Cerebellar cortex (tissue), 1 donor: ENCODE results near the gene FXYD4.
A peak's percentile ranks its signal among the peaks of the same experiment; 100 is the strongest.

Source experiments
- DNase-seq: peaks from one replicate; pipeline ENCODE4 v3.0.0-alpha.2; 2015; ENCODE audit warnings: low spot score

FXYD4 gene

DNA sequence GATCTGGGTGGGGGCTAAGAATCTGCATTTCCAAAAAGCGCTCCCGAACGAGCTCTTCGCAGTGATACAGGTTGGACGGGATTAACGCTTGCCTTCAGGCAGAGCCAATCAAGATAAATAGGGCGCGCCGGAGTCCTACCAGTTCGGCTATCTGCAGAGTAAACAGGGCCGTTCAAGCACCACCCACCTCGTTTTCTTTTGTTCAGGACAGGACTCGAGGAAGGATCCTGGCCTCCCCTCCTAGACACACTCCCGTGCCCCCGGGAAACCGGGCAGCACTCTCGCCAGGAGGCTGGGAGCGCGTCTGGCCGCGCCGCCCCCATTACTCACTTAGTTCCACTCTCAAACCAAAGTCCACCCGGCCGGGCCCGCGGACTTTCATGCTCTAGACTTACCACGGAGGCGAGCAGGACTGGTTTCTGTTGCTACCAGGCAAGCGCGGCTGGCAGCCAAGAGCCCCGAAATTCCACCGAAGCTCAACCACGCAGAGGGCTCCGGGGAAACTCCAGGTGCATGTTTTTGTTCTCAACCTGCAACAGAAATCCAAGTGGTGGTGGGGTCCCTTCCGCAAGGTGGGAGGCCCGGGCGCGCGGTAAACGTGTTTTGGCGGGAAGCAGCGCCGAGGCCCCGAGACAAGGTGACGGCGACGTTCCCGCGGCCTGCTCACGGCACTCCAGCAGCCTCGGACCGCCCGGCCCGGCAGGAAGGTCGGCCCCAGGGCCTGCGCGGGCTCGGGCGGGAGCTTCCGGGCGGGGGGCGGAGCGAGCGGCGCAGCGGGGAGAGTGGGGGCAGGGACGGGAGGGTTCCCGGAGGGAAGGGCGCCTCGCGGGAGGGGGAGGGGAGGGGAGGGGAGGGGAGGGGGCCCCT is 24.9 kb downstream of the FXYD4 start:
- DNase-seq, result peak; percentile 61

DNA sequence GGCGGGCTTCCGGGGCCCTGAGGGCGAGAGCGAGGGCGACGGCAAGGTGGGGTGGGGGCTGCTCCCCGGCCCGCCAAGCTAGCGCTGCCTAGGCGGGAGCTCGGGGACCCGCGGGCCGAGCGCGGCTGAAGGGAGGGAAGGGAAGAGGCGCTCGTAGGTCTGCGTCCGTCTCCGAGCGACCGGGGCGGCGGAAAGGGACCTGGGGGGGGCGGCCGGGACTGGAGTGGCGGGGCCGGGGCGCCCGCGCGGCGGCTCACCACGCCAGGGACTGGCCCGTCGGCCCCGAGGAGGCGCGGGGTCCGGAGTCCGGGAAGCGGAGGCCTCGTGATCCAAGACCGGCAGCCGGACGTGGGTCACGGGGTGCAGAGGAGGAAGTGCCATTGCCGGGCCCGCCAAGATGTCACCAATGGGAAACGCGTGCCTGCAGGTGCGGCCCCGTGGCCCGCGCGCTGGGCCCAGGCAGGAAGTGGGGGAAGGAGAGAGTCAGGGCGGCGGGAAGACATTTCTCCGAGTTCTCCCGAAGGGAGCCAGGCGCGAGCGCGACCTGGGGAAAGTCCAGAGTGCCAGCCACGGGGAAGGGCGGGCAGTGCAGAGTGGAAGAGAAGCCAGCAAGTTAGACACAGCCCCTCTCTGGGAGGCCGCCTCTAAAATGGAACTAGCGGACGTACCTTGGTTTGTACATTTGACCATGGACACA is 25.6 kb downstream of the FXYD4 start:
- peak; percentile 91 for DNase-seq

DNA sequence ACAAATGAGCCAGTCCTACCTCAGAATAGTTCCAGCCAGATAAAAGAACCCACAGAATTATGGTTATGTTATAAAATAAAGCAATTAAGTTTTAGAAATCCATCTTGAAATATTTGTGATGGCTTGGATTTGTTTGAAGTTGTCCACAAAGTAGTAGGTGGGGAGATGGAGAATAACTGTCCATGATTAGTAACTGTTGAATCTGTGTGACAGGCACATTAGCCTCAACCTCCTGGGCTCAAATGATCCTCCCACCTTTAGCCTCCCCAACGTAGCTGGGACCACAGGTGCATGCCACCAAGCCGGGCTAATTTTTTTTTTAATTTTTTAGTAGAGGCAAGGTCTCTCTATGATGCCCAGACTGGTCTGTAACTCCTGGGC is 27.5 kb downstream of the FXYD4 start:
- no peak for DNase-seq

DNA sequence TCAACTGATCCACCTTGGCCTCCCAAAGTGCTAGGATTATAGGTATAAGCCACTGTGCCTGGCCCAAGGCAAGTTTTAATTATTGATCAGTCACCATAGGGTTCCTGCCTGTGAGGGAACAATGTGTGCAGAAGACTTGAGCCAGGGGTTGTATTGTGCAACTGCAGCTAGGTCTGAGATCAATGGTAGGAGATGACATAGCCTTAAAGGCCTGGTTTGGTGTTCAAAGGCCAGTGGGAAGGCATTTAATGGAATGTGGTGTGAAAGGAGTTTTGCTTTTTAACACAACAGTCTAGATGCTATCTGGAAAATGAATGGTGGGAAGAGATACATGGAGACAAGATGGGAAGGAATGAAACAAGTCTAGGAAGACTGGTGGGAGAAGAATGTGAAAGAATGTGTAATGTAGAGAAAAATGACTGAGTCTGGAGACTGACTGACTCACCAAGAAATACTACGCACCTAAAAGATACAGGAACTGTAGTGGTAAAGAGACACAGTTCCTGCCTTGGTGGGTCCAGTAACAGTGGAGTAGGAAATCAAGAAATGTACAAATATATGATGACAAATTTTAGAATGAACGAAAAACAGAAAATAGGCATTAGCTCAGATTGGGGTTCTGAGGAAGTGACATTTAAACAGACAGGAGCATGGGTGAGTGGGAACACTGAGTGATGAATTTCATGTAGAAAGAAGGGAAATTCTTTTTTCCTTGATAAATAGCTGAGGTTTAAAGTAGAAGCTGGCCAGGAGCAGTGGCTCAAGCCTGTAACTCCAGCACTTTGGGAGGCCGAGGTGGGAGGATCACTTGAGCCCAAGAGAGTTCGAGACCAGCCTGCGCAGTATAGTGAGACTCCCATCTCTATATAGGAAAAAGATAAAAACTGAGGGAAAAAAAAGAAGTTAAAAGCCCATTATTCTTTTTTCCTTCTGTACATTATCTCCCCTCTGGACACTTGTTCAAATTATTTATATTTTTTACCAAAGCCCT is 28.2 kb downstream of the FXYD4 start:
- DNase-seq, result no peak

DNA sequence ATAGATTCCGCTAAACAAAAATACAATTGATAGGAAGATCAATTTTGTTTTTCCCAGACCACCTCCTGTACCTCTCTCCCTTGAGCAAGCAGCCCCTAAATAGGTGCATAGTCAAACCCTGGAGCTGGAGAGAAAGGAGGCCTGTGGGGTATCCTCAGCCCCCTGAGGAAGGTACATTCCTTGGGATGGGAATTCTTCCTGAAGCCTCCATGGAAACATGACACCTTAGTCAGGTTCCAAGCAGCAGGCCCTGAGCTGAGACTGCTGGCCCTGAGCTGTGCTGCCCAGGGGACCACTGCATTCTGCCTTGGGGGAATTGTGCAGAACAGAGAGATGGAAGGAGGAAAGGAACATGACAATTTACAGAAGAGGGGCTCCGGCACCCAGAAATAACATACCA is 30.2 kb downstream of the FXYD4 start:
- no peak for DNase-seq

DNA sequence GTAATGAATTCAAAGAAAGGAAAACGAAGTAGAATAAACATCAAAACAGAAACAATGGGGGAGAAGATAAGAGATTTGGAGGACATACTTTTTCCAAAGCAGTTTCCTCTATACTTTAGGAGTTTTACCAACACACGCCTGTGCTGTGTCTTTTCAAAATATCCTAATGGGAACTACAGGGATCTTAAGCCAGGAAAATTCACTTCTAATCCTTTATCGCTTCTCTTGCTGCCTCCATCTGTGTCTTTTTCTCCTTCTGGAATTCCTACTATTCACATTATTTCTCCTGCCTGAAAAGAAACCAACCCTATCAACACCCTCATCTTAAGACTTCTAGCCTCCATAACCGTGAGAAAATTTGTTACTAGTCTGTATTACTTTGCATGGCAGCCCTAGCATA is 30.7 kb downstream of the FXYD4 start:
- DNase-seq, result no peak

DNA sequence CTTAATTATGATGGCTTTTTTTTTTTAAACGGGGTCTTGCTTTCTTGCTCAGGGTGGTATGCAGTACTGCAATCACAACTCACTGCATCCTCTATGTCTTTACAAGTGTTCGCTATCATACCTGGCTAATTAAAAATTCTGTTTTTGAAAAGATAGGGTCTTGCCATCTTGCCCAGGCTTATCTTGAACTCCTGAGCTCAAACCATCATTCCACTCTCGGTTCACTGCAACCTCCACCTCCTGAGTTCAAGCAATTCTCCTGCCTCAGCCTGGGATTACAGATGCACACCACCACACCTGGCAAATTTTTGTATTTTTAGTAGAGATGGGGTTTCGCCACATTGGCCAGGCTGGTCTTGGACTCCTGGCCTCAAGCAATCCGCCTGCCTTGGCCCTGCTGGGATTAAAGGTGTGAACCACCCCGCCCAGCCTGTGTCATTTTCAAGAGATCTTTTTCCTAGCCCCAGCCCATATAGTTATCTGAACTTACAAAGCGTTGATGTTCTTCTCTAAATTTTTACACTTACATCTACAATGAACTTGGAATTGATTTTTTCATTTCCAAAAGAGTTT is 31.5 kb downstream of the FXYD4 start:
- no peak for DNase-seq

DNA sequence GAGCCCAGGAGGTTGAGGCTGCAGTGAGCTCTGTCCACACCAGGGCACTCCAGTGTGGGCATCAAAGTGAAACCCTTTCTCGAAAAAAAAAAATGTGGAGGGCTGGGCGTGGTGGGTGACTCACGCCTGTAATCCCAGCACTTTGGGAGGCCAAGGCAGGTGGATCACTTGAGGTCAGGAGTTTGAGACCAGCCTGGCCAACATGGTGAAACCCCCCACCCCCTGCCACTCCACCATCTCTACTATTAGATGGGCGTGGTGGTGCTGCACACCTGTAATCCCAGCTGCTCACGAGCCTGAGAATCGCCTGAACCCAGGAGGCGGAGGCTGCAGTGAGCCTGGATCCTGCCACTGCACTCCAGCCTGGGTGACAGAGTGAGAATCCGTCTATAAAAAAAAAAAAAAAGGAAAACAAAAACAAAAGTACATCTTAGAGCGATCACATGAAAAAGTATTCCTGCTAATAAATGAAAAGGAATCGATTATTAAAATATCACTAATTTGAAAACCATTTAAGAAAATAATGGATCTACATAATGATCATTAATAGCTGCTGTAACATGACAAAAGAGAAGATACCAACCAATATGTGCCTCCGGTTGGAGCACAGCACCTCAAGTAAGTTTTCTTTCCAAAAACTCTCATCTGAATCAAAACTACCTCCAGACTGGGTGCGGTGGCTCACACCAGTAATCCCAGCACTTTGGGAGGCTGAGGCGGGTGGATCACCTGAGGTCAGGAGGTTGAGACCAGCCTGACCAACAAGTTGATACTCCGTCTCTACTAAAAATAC is 32.7 kb downstream of the FXYD4 start:
- DNase-seq, result no peak

DNA sequence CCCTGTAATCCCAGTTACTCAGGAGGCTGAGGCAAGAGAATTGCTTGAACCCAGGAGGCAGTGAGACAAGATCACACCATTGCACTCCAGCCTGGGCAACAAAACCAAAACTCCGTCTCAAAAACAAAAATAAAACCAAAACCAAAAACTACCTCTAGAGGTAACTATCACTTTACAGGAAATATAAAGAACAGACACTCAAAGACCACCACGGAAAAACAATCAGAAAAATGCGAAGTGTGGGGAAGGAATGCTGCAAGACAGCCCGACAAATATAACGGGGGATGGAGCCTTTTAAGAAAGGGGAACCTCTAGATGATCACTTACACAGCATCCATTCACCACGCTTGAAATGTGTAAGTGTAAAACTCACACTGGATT is 33.3 kb downstream of the FXYD4 start:
- DNase-seq, result no peak

DNA sequence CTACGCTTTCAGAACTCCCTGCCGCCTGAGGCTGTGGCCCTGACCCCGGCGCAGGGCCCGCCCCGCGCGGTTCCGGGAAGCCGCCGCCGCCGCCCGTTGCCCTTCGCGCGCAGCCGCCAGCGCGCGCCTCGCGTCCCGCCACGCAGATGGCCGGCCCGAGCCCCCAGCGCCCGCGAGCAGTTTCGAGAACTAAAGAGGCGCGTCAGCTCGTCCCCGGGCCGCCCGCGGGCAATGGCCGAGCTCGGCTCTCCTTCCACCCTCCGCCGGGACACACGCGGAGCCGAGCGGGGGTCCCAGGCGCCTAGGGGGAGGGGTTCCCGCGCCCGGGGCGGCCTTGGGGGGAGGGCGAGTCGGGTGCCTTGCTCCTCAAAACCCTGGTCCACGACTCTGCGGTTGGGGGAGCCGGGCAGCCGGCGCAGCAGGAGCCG is 35.7 kb downstream of the FXYD4 start:
- no peak for DNase-seq

DNA sequence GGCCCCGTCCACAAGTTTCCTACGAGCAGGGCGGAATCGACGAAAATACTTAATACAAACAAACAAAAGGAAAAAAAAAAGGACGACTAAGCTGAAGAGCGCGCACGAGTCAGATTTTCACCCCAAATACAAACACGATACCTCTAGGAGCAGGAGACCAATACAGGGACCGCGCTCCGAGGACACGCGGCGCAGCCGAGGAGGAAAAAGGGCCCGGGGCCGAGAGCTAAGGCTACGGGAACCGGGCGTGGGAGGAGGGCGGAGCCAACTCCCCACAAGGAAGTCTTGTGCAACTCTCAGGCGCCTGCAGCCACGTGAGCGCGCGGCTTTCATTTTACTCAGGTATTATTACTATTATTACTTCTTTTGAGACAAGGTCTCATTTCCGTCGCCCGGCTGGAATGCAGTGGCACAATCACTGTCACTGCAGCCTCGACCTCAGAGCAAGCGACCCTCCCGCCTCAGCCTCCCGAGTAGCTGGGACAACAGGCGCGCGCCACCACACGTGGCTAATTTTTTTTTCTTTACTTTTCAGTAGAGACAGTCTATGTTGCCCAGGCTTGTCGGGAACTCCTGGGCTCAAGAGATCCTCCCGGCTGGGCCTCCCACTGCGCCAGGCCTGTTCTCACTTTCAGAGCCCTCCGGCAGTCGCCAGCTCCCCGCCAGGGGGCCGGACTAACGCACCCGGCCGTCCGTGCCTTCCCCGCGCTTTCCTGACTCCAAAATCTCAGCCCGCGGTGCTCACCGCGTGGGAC is 36.3 kb downstream of the FXYD4 start:
- DNase-seq, result peak; percentile 86

DNA sequence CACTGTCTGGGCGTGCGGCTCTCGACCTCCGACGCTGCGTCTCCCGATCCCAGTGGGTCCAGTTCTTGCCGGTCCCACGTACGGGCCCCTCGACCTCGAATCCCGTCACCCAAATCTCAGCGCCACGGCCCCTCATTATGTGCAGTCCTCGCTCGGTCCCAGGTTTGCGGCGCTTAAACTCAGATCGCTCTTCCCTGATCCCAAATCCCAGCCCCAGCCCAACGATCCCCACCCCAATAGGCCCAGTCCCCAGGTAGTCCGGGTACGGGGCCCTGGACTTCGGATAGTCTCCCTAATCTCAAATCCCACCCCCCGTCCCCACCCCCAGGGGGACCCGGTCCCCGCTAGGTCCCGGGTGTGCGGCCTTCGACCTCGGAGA is 36.9 kb downstream of the FXYD4 start:
- no peak for DNase-seq

DNA sequence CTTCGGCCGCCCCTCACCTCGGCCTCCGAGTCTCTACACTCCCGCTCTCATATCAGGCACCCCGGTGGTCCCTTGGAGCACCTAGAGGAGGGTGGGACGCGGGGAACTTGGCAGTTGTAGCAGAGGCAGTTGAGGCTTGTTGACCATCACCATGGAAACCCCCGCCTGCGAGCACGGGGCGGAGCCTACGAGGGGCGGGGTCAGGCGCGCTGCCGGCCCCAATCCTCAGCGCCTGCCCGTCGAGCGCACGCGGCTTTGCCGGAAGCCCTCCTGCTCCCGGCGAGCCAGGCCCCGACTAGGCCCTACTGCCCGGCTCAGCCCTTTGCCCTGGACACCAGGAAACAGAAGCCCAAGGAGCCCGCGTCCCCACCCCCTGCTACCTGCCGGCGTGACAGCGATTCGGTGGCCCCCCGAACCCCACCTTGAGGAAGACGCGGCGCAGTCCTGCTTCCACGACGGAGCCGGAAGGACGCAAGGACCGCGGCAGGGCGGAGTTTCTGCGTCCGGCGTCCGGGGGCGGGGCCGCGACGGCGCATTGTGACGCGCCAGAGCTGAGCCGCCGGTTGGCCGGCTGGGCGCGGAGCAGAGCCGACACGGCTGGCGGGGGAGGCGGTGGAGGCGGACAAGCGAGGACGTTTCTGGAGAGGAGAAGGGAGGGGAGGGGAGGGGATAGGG is 37.4 kb downstream of the FXYD4 start, which contains the start of gene HNRNPF:
Gene HNRNPF, minus strand, starts transcription at position 477 of the 675 bp plus-strand sequence. CDS start 21,302 bp downstream, outside the sequence.
- peak; percentile 94 for DNase-seq

DNA sequence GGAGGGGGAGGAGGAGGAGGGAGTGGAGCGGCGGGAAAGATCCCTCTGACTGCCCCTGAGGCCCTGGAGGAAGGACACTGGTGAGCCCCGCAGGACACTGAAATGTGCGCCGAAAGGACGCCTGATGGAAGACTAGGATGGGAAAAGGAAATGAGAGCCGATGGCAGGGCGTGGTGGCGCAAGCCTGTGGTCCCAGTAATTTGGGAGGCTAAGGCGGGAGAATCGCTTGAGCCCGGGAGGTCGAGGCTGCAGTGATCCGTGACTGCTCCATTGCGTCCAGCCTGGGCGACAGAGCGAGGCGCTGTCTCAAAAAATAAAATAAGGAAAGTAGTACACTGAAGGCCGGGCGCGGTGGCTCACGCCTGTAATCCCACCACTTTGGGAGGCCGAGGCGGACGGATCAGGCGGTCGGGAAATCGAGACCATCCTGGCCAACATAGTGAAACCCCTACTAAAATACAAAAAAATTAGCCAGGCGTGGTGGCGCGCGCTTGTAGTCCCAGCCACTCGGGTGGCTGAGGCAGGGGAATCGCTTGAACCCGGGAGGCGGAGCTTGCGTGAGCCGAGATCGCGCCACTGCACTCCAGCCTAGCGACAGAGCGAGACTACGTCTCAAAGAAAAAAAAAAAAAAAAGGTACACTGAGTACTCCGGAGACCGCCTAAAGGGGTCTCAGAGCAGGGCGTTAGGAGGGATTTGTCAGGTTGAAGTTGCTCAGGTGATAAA is 38.1 kb downstream of the FXYD4 start:
- DNase-seq, result no peak

DNA sequence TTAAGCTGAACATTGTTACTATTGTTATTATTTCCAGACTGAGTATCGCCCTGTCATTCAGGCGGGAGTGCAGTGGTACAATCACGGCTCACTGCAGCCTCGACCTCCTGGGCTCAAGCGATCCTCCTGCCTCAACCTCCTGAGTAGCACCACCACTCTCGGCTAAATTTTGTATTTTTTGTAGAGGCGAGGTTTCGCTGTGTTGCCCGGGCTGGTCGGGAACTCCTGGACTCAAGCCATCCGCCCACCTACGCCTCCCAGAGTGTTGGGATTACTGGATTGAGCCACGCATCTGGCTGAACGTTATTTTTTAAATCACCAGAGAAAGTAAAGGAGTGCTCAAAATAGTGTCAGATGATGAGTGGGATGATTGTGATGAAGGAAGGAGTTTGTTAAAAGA is 38.9 kb downstream of the FXYD4 start:
- DNase-seq, result no peak

DNA sequence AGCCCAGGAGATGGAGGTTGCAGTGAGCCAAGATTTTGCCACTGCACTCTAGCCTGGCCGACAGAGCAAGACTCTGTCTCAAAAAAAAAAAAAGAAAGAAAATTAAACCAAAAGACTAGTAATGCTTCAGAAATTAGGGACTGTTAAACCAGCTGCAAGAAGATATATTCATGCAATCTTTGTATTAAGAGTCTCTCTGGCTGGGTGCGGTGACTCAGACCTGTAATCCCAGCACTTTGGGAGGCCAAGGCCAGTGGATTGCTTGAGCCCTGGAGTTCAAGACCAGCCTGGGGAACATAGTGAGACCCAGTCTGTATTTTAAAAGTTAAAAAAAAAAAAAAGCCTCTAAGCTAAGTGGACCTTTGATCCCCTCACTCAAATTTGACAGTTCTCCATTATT is 40.1 kb downstream of the FXYD4 start:
- DNase-seq, result no peak

DNA sequence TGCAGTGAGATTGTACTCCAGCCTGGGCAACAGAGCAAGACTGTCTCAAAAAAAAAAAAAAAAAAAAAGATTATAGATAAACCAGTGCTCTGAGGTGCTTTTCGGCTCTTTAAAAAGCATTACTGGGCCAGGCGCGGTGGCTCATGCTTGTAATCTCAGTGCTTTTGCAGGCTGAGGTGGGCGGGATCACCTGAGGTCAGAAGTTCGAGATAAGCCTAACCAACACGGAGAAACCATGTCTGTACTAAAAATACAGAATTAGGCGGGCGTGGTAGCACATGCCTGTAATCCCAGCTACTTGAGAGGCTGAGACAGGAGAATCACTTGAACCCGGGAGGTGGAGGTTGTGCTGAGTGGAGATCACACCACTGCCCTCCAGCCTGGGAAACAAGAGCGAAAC is 44.1 kb downstream of the FXYD4 start:
- DNase-seq, result no peak

DNA sequence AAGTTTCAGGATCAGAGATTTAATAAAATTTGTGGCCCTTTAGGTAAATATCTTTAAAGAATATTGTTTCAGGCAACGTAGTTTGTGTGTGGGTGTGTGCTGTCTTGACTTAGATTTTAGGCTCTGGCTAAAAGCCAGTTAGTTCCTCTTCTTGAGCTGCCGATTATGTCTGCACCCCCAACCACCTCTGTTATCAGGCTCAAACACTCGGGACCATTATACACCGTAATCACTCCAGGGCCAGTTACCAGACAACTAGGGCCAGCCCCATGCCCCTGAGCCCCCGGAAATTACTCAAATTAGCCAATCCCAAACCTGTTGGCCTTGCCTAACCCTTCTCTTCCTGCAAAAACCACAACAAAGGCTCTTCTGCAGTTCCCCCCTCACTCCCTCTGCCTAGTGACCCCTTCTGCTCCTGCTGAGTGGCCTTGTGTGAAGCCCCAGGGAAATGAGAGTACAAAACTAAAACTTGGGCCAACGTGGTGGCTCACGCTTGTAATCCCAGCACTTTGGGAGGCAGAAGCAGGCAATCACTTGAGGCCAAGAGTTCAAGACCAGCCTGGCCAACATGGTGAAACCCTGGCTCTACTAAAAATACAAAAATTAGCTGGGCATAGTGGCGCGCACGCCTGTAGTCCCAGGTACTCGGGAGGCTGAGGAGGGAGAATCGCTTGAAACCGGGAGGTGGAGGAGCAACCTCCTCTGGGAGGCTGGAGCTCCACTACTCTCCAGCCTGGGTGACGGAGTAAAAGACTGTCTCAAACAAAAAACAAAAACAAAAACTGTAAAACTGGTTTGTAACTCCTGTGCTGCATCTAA is 46.7 kb downstream of the FXYD4 start:
- no peak for DNase-seq
